GM06990 (cell line): Measurements from ENCODE around the gene GBX1.

Source experiments
- DNase-seq: peaks from one replicate; pipeline ENCODE4 v3.0.0-alpha.2; 2011; ENCODE audit not compliant: insufficient read length; ENCODE audit errors: extremely low read depth
- H3K27me3 ChIP-seq: replicated peaks from 2 replicates; pipeline ENCODE4 v1.6.0; 2011; ENCODE audit warnings: low read length; ENCODE audit not compliant: control insufficient read depth, insufficient read depth
- H3K36me3 ChIP-seq: 2 replicates; pipeline ENCODE4 v1.5.1; 2011; ENCODE audit warnings: low read length; ENCODE audit not compliant: control insufficient read depth, insufficient read depth
- H3K4me3 ChIP-seq: replicated peaks from 2 replicates; pipeline ENCODE4 v1.5.1; 2011; ENCODE audit warnings: low read depth, mild to moderate bottlenecking, control low read depth, low read length
- CTCF ChIP-seq: IDR thresholded peaks from 2 replicates; pipeline ENCODE4 v1.5.1; 2011; ENCODE audit warnings: low read length, control low read depth, mild to moderate bottlenecking, inconsistent platforms; ENCODE audit not compliant: insufficient read depth, poor library complexity, severe bottlenecking

GBX1 gene

GRCh38 chr7:151178831-151179230, 11.3 kb upstream of the GBX1 start:
- no peak for DNase-seq
- no peak for TF ChIP-seq CTCF
- Histone ChIP-seq H3K4me3 (no peak overlapping the region), H3K36me3 (no peaks in the 10 kb centered on the region), H3K27me3 (peaks cover 1% of the 10 kb centered on the region)

GRCh38 chr7:151178236-151178635, 10.7 kb upstream of the GBX1 start:
- H3K4me3 ChIP-seq: no peak overlapping the region
- DNase-seq: no peak
- TF ChIP-seq CTCF: no peak
- no peaks in the 10 kb centered on the region for H3K36me3 ChIP-seq
- peaks cover 1% of the 10 kb centered on the region for H3K27me3 ChIP-seq

GRCh38 chr7:151177310-151177709, 9.8 kb upstream of the GBX1 start:
- no peak for TF ChIP-seq CTCF
- peaks cover 1% of the 10 kb centered on the region; the same call in 1 of the 2 replicates for H3K27me3 ChIP-seq
- H3K4me3 ChIP-seq: no peak overlapping the region
- DNase-seq: no peak
- no peaks in the 10 kb centered on the region for H3K36me3 ChIP-seq

GRCh38 chr7:151176401-151176800, 8.9 kb upstream of the GBX1 start:
- Histone ChIP-seq H3K27me3 (peaks cover 1% of the 10 kb centered on the region; the same call in 1 of the 2 replicates), H3K4me3 (no peak overlapping the region), H3K36me3 (no peaks in the 10 kb centered on the region)
- DNase-seq: no peak
- no peak for TF ChIP-seq CTCF

- TF ChIP-seq CTCF: peak; percentile 4
- no peak overlapping the region for H3K4me3 ChIP-seq
- DNase-seq: no peak
- H3K36me3 ChIP-seq: no peaks in the 10 kb centered on the region
- peaks cover 1% of the 10 kb centered on the region; the same call in 1 of the 2 replicates for H3K27me3 ChIP-seq
Observed at GRCh38 chr7:151175793-151176311, 8.4 kb upstream of the GBX1 start.
